H1 (cell line): ENCODE data around the gene MAFF. TPM values are rescaled to one million over a fixed set of nuclear protein-coding genes. Genes with fewer than 3 reads are reported as not detected.

Experiments
- CTCF ChIP-seq, 3 experiments: IDR thresholded peaks; 1 replicate in 2 of 3; 2 replicates in 1 of 3; pipeline versions ENCODE4 v1.5.1 to v1.6.1; 2011; ENCODE audit warnings: low read length in 3 of 3, mild to moderate bottlenecking in 3 of 3, inconsistent platforms in 2 of 3, low read depth in 1 of 3, moderate library complexity in 1 of 3; ENCODE audit not compliant: insufficient read depth in 1 of 3; ENCODE audit errors: control extremely low read depth in 1 of 3
- EZH2 ChIP-seq: fragments of 200-600 bp; sonication (generic); IDR thresholded peaks from 2 replicates; pipeline ENCODE4 v1.7.1; 2012; ENCODE audit warnings: low read depth, mild to moderate bottlenecking, moderate library complexity, low read length, inconsistent platforms; ENCODE audit not compliant: severe bottlenecking
- polyA plus RNA-seq, 7 experiments: library from polyadenylated mRNA; depleted of rRNA in 3 of 7; stranded (reverse) in 5 of 7; unstranded in 2 of 7; fragments of >200 nt in 5 of 7; fragments of 200-250 nt in 2 of 7; gene quantifications; 1 replicate in 5 of 7; 2 replicates in 1 of 7; 4 replicates in 1 of 7; pipeline versions ENCODE4 v1.2.1 to v1.2.3, GENCODE V29; 2011 to 2013; ENCODE audit warnings: missing spikeins in 2 of 7, mixed read lengths in 2 of 7
- total RNA-seq: library from RNA; stranded (reverse); fragmentation: NEBNext Ultra II Directional; extraction: Animal tissue kit (Norgen Biotek cat#: 25700); gene quantifications from 2 replicates; pipeline ENCODE4 v1.2.1, GENCODE V29; 2021

MAFF gene
- total and polyA plus RNA-seq, 2 of the 8 experiments (the other 6 are each of a cell fraction or from before 2014, with no cell fraction given), result 1.5 to 6.3 TPM

GRCh38 chr22:38248280-38248679, 46.5 kb downstream of the MAFF start (continued):
- TF ChIP-seq CTCF (IDR thresholded peaks at IDR 0.05; ENCODE audit: control extremely low read depth in 1 of 3, insufficient read depth in 1 of 3, low read depth in 1 of 3, low read length in 3 of 3), result no peak
- no peak for TF ChIP-seq EZH2
